ENCODE data around the gene IRGC. TPM values are rescaled to one million over a fixed set of nuclear protein-coding genes. Genes with fewer than 3 reads are reported as not detected.

The IRGC gene
- total RNA-seq, 2 donors from 2014 or later, result 15.7 TPM; not detected in 1

DNA sequence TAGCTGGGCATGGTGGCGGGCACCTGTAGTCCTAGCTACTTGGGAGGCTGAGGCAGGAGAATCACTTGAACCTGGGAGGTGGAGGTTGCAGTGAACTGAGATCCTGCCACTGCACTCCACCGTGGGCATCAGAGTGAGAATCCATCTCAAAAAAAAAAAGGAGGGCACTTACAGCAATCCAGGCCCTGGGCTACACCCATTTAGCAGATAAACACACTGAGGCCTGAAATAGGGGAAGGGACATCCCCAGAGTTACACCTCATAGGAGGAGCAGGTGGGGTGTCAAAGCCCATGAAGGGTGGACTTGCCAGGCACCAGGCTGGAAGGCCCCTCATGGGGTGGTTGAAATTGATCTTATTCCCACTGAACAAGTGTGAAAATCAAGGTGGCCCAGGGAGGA lies 32.0 kb upstream of the IRGC start:
- Histone ChIP-seq H3K36me3 (no peaks in the 10 kb centered on the region), H3K4me1 (replicated peaks) (no peaks in the 10 kb centered on the region), H3K9me3 (no peaks in the 10 kb centered on the region), H3K27me3 (replicated peaks; ENCODE audit: insufficient read depth) (no peaks in the 10 kb centered on the region), H3K4me3 (no peak overlapping the region), H3K27ac (no peak overlapping the region)
- TF ChIP-seq POLR2A (IDR thresholded peaks at IDR 0.05) (no peak), POLR2AphosphoS5 (IDR thresholded peaks at IDR 0.05) (no peak)
- TF ChIP-seq, protein P1, sequence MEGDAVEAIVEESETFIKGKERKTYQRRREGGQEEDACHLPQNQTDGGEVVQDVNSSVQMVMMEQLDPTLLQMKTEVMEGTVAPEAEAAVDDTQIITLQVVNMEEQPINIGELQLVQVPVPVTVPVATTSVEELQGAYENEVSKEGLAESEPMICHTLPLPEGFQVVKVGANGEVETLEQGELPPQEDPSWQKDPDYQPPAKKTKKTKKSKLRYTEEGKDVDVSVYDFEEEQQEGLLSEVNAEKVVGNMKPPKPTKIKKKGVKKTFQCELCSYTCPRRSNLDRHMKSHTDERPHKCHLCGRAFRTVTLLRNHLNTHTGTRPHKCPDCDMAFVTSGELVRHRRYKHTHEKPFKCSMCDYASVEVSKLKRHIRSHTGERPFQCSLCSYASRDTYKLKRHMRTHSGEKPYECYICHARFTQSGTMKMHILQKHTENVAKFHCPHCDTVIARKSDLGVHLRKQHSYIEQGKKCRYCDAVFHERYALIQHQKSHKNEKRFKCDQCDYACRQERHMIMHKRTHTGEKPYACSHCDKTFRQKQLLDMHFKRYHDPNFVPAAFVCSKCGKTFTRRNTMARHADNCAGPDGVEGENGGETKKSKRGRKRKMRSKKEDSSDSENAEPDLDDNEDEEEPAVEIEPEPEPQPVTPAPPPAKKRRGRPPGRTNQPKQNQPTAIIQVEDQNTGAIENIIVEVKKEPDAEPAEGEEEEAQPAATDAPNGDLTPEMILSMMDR (IDR thresholded peaks at IDR 0.05), result no peak
- DNase-seq (ENCODE audit: low spot score), result no peak
- intact Hi-C loops (cut with DNase I), result no loop called here
- 91% methylated on average over 2 of the region's 2 CpGs for WGBS

DNA sequence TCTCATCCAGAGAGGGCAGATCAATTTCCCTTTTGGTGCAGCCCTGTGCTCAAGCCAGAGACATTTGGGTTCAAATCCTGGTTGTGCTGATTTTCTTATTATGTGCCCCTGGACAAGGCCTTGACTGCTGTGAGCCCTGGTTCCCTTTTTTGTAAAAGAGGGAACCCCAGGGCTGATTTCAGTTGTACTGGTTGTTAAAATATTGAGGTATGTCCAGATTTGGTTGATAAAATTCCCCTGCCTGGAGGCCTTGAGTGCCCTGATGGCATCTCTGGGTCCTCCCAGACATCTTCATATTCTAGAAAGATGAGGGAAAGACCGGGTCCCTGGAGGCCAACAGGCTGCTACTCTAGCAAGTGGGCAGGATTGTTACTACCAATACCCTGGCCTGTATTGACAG lies 31.6 kb upstream of the IRGC start:
- DNase-seq (ENCODE audit: low spot score), result no peak
- no peaks in the 10 kb centered on the region for H3K4me1 ChIP-seq (replicated peaks)
- no peak overlapping the region for H3K27ac ChIP-seq
- intact Hi-C loops (cut with DNase I), result no loop called here
- no peaks in the 10 kb centered on the region for H3K27me3 ChIP-seq (replicated peaks; ENCODE audit: insufficient read depth)
- WGBS, result 83% methylated on average over 1 of the region's 1 CpG
- H3K4me3 ChIP-seq, result no peak overlapping the region
- no peak for TF ChIP-seq POLR2AphosphoS5 (IDR thresholded peaks at IDR 0.05)
- TF ChIP-seq, protein P1 (IDR thresholded peaks at IDR 0.05), result no peak
- no peak for TF ChIP-seq POLR2A (IDR thresholded peaks at IDR 0.05)
- H3K9me3 ChIP-seq, result no peaks in the 10 kb centered on the region
- H3K36me3 ChIP-seq, result no peaks in the 10 kb centered on the region

DNA sequence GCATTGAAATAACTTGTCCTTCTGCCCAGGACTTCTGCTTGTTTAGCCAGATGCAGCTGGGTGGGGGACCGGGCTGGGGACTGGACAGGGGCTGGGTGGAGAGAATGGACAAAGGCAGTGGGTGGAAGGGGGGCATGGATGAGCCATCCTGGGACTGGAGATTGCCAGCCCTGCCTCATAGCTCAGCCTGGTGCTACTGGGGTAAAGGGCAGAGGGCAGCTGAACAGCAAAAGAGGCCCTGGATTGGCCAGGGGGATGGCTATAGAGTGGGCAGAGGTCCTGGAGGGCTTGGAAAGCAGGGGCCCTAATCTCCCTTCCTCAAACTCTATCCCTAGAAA lies 28.2 kb upstream of the IRGC start:
- H3K4me1 ChIP-seq (replicated peaks), result no peaks in the 10 kb centered on the region
- DNase-seq (ENCODE audit: low spot score), result no peak
- WGBS, result 23% methylated on average over 1 of the region's 1 CpG
- no peaks in the 10 kb centered on the region for H3K36me3 ChIP-seq
- no peaks in the 10 kb centered on the region for H3K27me3 ChIP-seq (replicated peaks; ENCODE audit: insufficient read depth)
- intact Hi-C loops (cut with DNase I), result no loop called here
- H3K9me3 ChIP-seq, result no peaks in the 10 kb centered on the region
- no peak overlapping the region for H3K27ac ChIP-seq
- TF ChIP-seq POLR2AphosphoS5 (IDR thresholded peaks at IDR 0.05), result no peak
- no peak overlapping the region for H3K4me3 ChIP-seq

DNA sequence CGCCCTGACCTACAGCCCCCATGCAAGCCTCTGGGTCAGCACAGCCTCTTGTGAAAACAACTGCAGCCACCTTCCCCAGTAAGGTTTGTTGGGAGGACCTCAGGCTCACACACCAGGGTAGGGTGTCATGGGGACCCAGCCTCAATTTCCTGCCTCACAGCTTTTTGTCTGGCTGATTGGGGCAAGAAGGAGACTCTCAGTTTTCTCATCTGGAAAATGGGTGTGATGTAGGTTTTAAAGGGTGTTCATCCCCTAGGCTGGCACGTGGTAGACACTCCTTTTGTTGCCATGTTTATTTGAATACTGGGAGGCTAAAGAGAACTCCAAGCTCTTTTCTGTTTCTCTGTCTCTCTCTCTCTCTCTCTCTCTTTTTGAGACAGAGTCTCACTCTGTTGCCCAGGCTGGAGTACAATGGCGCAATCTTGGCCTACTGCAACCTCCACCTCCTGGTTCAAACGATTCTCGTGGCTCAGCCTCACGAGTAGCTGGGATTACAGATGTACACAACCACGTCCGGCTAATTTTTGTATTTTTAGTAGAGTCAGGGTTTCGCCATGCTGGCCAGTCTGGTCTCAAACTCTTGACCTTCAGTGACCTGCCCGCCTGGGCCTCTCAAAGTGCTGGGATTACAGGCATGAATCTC lies 27.7 kb upstream of the IRGC start:
- intact Hi-C loops (cut with DNase I), result no loop called here
- TF ChIP-seq POLR2AphosphoS5 (IDR thresholded peaks at IDR 0.05) (no peak), POLR2A (IDR thresholded peaks at IDR 0.05) (no peak)
- TF ChIP-seq, protein P1 (IDR thresholded peaks at IDR 0.05), result no peak
- WGBS, result 85% methylated on average over 10 of the region's 10 CpGs

DNA sequence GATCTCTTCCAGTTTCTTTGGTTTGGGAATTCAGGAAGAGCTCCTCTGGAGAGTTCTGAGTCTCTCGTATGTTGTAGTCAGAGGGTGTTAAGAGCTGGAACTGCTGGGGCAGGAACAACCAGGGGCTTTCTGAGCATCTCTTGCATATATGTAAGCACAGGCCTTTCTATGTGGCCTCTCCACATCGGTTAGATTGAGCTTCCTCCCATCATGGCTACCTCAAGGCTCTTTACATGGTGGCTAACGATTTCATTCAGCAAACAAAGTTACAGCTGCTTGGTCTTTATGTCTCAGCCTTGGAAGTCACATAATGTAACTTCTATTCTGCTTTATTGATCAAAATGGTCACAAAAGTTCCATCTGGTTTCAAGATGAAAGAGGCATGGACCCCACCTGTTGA lies 25.4 kb upstream of the IRGC start:
- WGBS, result 56% methylated on average over 3 of the region's 3 CpGs
- Histone ChIP-seq H3K4me3 (no peak overlapping the region), H3K27ac (no peak overlapping the region), H3K27me3 (replicated peaks; ENCODE audit: insufficient read depth) (no peaks in the 10 kb centered on the region), H3K36me3 (no peaks in the 10 kb centered on the region), H3K9me3 (no peaks in the 10 kb centered on the region), H3K4me1 (replicated peaks) (no peaks in the 10 kb centered on the region)
- TF ChIP-seq, protein P1 (IDR thresholded peaks at IDR 0.05), result no peak
- TF ChIP-seq POLR2AphosphoS5 (IDR thresholded peaks at IDR 0.05) (no peak), POLR2A (IDR thresholded peaks at IDR 0.05) (no peak)
- DNase-seq (ENCODE audit: low spot score), result no peak
- intact Hi-C loops (cut with DNase I), result no loop called here

More for the DNA sequence above, 27.7 kb upstream of the IRGC start:
- no peaks in the 10 kb centered on the region for H3K9me3 ChIP-seq
- no peaks in the 10 kb centered on the region for H3K36me3 ChIP-seq
- no peaks in the 10 kb centered on the region for H3K4me1 ChIP-seq (replicated peaks)
- H3K27me3 ChIP-seq (replicated peaks; ENCODE audit: insufficient read depth), result no peaks in the 10 kb centered on the region
- no peak overlapping the region for H3K4me3 ChIP-seq
- H3K27ac ChIP-seq, result no peak overlapping the region
- no peak for DNase-seq (ENCODE audit: low spot score)
